GM19238 (cell line): ENCODE data around the gene MYO1G.

ENCODE experiments used
- DNase-seq: peaks from one replicate; pipeline ENCODE4 v3.0.0; 2011; ENCODE audit warnings: low spot score; ENCODE audit not compliant: insufficient read length

Gene MYO1G

GRCh38 chr7:44967571-44968446 lies 11.0 kb downstream of the MYO1G start:
- DNase-seq: no peak

- DNase-seq: no peak
These were observed 11.9 kb downstream of the MYO1G start for GRCh38 chr7:44966731-44967538.

- DNase-seq: no peak
These were observed 12.7 kb downstream of the MYO1G start for GRCh38 chr7:44965937-44966730.

- DNase-seq: no peak
These were observed 13.3 kb downstream of the MYO1G start for GRCh38 chr7:44965441-44965903.

GRCh38 chr7:44964831-44965440 lies 13.9 kb downstream of the MYO1G start:
- no peak for DNase-seq

GRCh38 chr7:44964384-44964830 lies 14.4 kb downstream of the MYO1G start:
- no peak for DNase-seq

GRCh38 chr7:44963364-44964290 lies 15.2 kb downstream of the MYO1G start:
- DNase-seq: no peak

GRCh38 chr7:44962483-44963251 lies 16.1 kb downstream of the MYO1G start:
- no peak for DNase-seq

- no peak for DNase-seq
These were observed 16.9 kb downstream of the MYO1G start for GRCh38 chr7:44961844-44962482.

GRCh38 chr7:44960011-44960580 lies 18.7 kb downstream of the MYO1G start:
- no peak for DNase-seq

GRCh38 chr7:44959433-44959951 lies 19.3 kb downstream of the MYO1G start:
- DNase-seq: no peak

GRCh38 chr7:44958645-44959344 lies 20.0 kb downstream of the MYO1G start:
- DNase-seq: no peak

GRCh38 chr7:44956157-44956766 lies 22.6 kb downstream of the MYO1G start:
- DNase-seq: no peak

- DNase-seq: no peak
These were observed 23.1 kb downstream of the MYO1G start for GRCh38 chr7:44955733-44956132.

GRCh38 chr7:44953156-44953555 lies 25.7 kb downstream of the MYO1G start:
- DNase-seq: no peak

GRCh38 chr7:44949303-44949702 lies 29.5 kb downstream of the MYO1G start:
- no peak for DNase-seq

GRCh38 chr7:44945479-44945878 lies 33.3 kb downstream of the MYO1G start:
- no peak for DNase-seq
